Stomach (tissue), 9 donors: ENCODE measurements around the gene SRMS. TPM values are rescaled to one million over a fixed set of nuclear protein-coding genes. Genes with fewer than 3 reads are reported as not detected.

Experiments used
- DNase-seq, 2 donors: peaks; one replicate each; pipeline versions ENCODE4 v3.0.0 to v3.0.0-alpha.2; 2013 to 2019
- H3K27ac ChIP-seq, 5 donors: fragments of 200-600 bp in 4 of 5; sonication (generic) in 4 of 5; one replicate each; pipeline ENCODE4 v1.5.1; 2013 to 2019; ENCODE audit warnings: mild to moderate bottlenecking in 1 of 5, moderate library complexity in 1 of 5
- H3K27me3 ChIP-seq, 3 donors: fragments of 200-600 bp; sonication (generic); one replicate each; pipeline ENCODE4 v1.5.1; 2017 to 2019; ENCODE audit warnings: mixed run types in 1 of 3
- H3K36me3 ChIP-seq, 4 donors: fragments of 200-600 bp; sonication (generic); 1 replicate in 3 of 4; 2 replicates in 1 of 4; pipeline ENCODE4 v1.5.1; 2016 to 2019
- H3K4me1 ChIP-seq, 4 donors: fragments of 200-600 bp; sonication (generic); one replicate each; pipeline ENCODE4 v1.5.1; 2016 to 2019
- H3K4me3 ChIP-seq, 4 donors: fragments of 200-600 bp; sonication (generic) in 3 of 4; one replicate each; pipeline ENCODE4 v1.5.1; 2016 to 2019; ENCODE audit warnings: mild to moderate bottlenecking in 1 of 4
- H3K9me3 ChIP-seq, 4 donors: fragments of 200-600 bp; sonication (generic); one replicate each; pipeline ENCODE4 v1.5.1; 2016 to 2019
- CTCF ChIP-seq, 7 experiments: fragments of 450-650 bp in 4 of 7; fragments of 200-600 bp in 3 of 7; sonication (generic) in 3 of 7; IDR thresholded peaks; one replicate each; pipeline ENCODE4 v1.5.1; 2016 to 2019; ENCODE audit warnings: antibody characterized with exemption in 7 of 7, control low read depth in 2 of 7, mild to moderate bottlenecking in 1 of 7
- EP300 ChIP-seq: sonication (generic); formaldehyde crosslinking; IDR thresholded peaks from one replicate; pipeline ENCODE4 v1.6.1; 2017; ENCODE audit warnings: antibody characterized with exemption
- POLR2A ChIP-seq, 4 donors: fragments of 450-650 bp; IDR thresholded peaks; one replicate each; pipeline ENCODE4 v1.6.1; 2016; ENCODE audit warnings: antibody characterized with exemption in 4 of 4, control low read depth in 2 of 4, mild to moderate bottlenecking in 1 of 4, moderate library complexity in 1 of 4
- POLR2AphosphoS5 ChIP-seq, 3 donors: sonication (generic); formaldehyde crosslinking; IDR thresholded peaks; one replicate each; pipeline ENCODE4 v1.6.1; 2016; ENCODE audit warnings: antibody characterized with exemption in 3 of 3
- WGBS, 5 donors: extraction: QIAGEN DNeasy Blood & Tissue Kit in 3 of 5; methylation state at CpG; one replicate each; pipeline versions ENCODE4 v1.1.5 to v1.1.7; 2013 to 2018; 5-methylcytosine and 5-hydroxymethylcytosine counted together
- intact Hi-C: fragments of 100-400 bp; cut with DNase I; formaldehyde crosslinking; loops from one replicate; pipeline ENCODE4 v1.15.1; 2023; ENCODE audit warnings: low total_unique reads
- polyA plus RNA-seq, 3 donors: library from polyadenylated mRNA; stranded (reverse); fragments of 200-250 nt; gene quantifications; one replicate each; pipeline ENCODE4 v1.2.3, GENCODE V29; 2013
- total RNA-seq, 5 donors: library from RNA; depleted of rRNA; stranded (reverse); fragments of >200 nt; gene quantifications; one replicate each; pipeline versions ENCODE4 v1.1.0 to v1.2.3, GENCODE V29; 2014 to 2016
- donor health status: healthy with polysubstance abuse.
- donor health status: Bipolar disorder and iron deficiency.
- donor health status: healthy.

The SRMS gene
- total and polyA plus RNA-seq, 8 donors: 0.87 to 3.5 (median 2.1) TPM; not detected in 5

GRCh38 chr20:63493563-63494020 is 54.0 kb downstream of the SRMS start:
- Histone ChIP-seq H3K27me3 (peaks cover 9 to 75% (median 37%) of the 10 kb centered on the region in 3 donors), H3K27ac (no peak overlapping the region), H3K4me1 (peaks cover 14 to 27% (median 27%) of the 10 kb centered on the region in 4 donors), H3K4me3 (no peak overlapping the region), H3K36me3 (peaks cover 0 to 4% (median 0%) of the 10 kb centered on the region in 4 donors), H3K9me3 (no peaks in the 10 kb centered on the region)
- 56 to 80% (median 61%) methylated on average over 3 to 13 of the region's 13 CpGs for WGBS, 5 donors
- intact Hi-C loops: no loop called here
- no peak for TF ChIP-seq CTCF (IDR thresholded peaks at IDR 0.05)
- no peak for DNase-seq

- Histone ChIP-seq H3K27ac (no peak overlapping the region), H3K4me1 (peaks cover 8 to 26% (median 25%) of the 10 kb centered on the region in 4 donors), H3K27me3 (peaks cover 14 to 75% (median 35%) of the 10 kb centered on the region in 3 donors), H3K36me3 (peaks cover 0 to 4% (median 0%) of the 10 kb centered on the region in 4 donors), H3K9me3 (no peaks in the 10 kb centered on the region), H3K4me3 (no peak overlapping the region)
- DNase-seq: no peak
- WGBS, 5 donors: 89 to 97% (median 94%) methylated on average over 11 to 14 of the region's 14 CpGs
- intact Hi-C loops: no loop called here
- TF ChIP-seq CTCF (IDR thresholded peaks at IDR 0.05) (no peak), POLR2A (IDR thresholded peaks at IDR 0.05) (no peak), POLR2AphosphoS5 (IDR thresholded peaks at IDR 0.05) (no peak), EP300 (no peak)
Measured at GRCh38 chr20:63492982-63493381, 54.6 kb downstream of the SRMS start.

- 89 to 96% (median 93%) methylated on average over 2 of the region's 2 CpGs for WGBS, 5 donors
- no peak overlapping the region for H3K27ac ChIP-seq
- peaks cover 0 to 4% (median 0%) of the 10 kb centered on the region in 4 donors for H3K36me3 ChIP-seq
- no peak overlapping the region for H3K4me3 ChIP-seq
- DNase-seq: no peak
- no peak for TF ChIP-seq EP300
- no peak for TF ChIP-seq POLR2AphosphoS5 (IDR thresholded peaks at IDR 0.05)
- no peak for TF ChIP-seq CTCF (IDR thresholded peaks at IDR 0.05)
- TF ChIP-seq POLR2A (IDR thresholded peaks at IDR 0.05): no peak
- H3K4me1 ChIP-seq: peaks cover 8 to 28% (median 21%) of the 10 kb centered on the region in 4 donors
- peaks cover 10 to 75% (median 35%) of the 10 kb centered on the region in 3 donors for H3K27me3 ChIP-seq
- H3K9me3 ChIP-seq: no peaks in the 10 kb centered on the region
- intact Hi-C loops: no loop called here
Measured at GRCh38 chr20:63492518-63492917, 55.0 kb downstream of the SRMS start.

GRCh38 chr20:63491635-63492230 is 55.8 kb downstream of the SRMS start:
- Histone ChIP-seq H3K4me1 (peaks cover 8 to 24% (median 15%) of the 10 kb centered on the region in 4 donors), H3K27ac (no peak overlapping the region), H3K4me3 (no peak overlapping the region), H3K27me3 (peaks cover 9 to 75% (median 33%) of the 10 kb centered on the region in 3 donors), H3K9me3 (no peaks in the 10 kb centered on the region), H3K36me3 (peaks cover 0 to 4% (median 0%) of the 10 kb centered on the region in 4 donors)
- TF ChIP-seq CTCF (IDR thresholded peaks at IDR 0.05) (no peak), EP300 (no peak), POLR2A (IDR thresholded peaks at IDR 0.05) (no peak), POLR2AphosphoS5 (IDR thresholded peaks at IDR 0.05) (no peak)
- DNase-seq: no peak
- 52 to 92% (median 59%) methylated on average over 4 of the region's 4 CpGs for WGBS, 5 donors
- intact Hi-C loops: no loop called here
